AG04450 (cell line): ENCODE measurements around the gene DOCK3. TPM values are rescaled to one million over a fixed set of nuclear protein-coding genes. Genes with fewer than 3 reads are reported as not detected.
"Not testable (repeated sequence)": the region's sequence is repeated elsewhere in the genome, so short reads cannot be mapped to it uniquely, and the experiment has no call there.

ENCODE experiments used
- CTCF ChIA-PET: fragments of 300-600, 350-600 bp; formaldehyde crosslinking; extraction: SDS; loops from one replicate; lab custom pipeline; 2022; ENCODE audit warnings: antibody characterized with exemption, inconsistent platforms; lab: Charles Lee
- POLR2A ChIA-PET: fragments of 350-600 bp; formaldehyde crosslinking; extraction: SDS; loops from one replicate; lab custom pipeline; 2021; ENCODE audit warnings: antibody characterized with exemption, inconsistent platforms; lab: Yijun Ruan, JAX
- DNase-seq: peaks from one replicate; pipeline ENCODE4 v3.0.0-alpha.2; 2011; ENCODE audit warnings: low read depth, low spot score
- H3K27ac ChIP-seq: one replicate; pipeline ENCODE4 v1.5.1; 2012; ENCODE audit warnings: low read depth, low read length, control low read depth
- H3K27me3 ChIP-seq: one replicate; pipeline ENCODE4 v1.6.0; 2012; ENCODE audit warnings: low read length; ENCODE audit not compliant: control insufficient read depth, insufficient read depth
- H3K4me3 ChIP-seq: 2 replicates; pipeline ENCODE4 v1.5.1; 2011; ENCODE audit warnings: mild to moderate bottlenecking, low read depth, low read length, control low read depth
- H3K9me3 ChIP-seq: 2 replicates; pipeline ENCODE4 v1.5.1; 2012; ENCODE audit warnings: low read length; ENCODE audit not compliant: control insufficient read depth, insufficient read depth
- polyA plus RNA-seq: library from polyadenylated mRNA; depleted of rRNA; stranded (reverse); fragments of >200 nt; gene quantifications from 2 replicates; pipeline ENCODE4 v1.2.3, GENCODE V29; 2011
- TF ChIP-seq, protein P1 (sequence below): IDR thresholded peaks from 2 replicates; pipeline ENCODE4 v1.5.1; 2011; ENCODE audit warnings: low read depth, low read length, control low read depth, inconsistent platforms

Gene DOCK3
- polyA plus RNA-seq, 1 experiment = 0.07 TPM

DNA sequence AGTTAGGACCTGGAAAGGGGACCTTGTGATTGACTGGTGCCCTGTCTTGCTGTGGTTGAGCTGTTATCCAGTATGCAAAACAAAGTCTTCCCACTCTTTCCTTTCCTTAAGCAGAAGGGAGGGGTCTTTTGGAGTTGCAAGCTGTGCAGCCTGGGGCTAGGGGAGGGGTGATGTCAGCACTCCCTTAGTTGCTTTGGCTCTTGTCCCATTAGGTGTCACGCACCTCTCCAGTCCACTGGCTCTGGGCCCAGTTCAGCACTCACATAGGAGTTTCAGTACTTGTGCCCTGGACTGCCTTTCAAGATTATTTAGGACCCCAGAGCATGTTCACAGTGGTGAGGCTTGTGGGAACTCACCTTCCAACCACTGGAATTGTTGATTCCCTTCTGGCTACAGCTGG, 238.5 kb downstream of the DOCK3 start:
- DNase-seq = no peak
- Histone ChIP-seq H3K4me3 (no peak overlapping the region), H3K9me3 (no peaks in the 10 kb centered on the region), H3K27ac (no peak overlapping the region), H3K27me3 (no peaks in the 10 kb centered on the region)
- TF ChIP-seq, protein P1, sequence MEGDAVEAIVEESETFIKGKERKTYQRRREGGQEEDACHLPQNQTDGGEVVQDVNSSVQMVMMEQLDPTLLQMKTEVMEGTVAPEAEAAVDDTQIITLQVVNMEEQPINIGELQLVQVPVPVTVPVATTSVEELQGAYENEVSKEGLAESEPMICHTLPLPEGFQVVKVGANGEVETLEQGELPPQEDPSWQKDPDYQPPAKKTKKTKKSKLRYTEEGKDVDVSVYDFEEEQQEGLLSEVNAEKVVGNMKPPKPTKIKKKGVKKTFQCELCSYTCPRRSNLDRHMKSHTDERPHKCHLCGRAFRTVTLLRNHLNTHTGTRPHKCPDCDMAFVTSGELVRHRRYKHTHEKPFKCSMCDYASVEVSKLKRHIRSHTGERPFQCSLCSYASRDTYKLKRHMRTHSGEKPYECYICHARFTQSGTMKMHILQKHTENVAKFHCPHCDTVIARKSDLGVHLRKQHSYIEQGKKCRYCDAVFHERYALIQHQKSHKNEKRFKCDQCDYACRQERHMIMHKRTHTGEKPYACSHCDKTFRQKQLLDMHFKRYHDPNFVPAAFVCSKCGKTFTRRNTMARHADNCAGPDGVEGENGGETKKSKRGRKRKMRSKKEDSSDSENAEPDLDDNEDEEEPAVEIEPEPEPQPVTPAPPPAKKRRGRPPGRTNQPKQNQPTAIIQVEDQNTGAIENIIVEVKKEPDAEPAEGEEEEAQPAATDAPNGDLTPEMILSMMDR = no peak
- POLR2A ChIA-PET = no interaction called here
- CTCF ChIA-PET = no interaction called here

DNA sequence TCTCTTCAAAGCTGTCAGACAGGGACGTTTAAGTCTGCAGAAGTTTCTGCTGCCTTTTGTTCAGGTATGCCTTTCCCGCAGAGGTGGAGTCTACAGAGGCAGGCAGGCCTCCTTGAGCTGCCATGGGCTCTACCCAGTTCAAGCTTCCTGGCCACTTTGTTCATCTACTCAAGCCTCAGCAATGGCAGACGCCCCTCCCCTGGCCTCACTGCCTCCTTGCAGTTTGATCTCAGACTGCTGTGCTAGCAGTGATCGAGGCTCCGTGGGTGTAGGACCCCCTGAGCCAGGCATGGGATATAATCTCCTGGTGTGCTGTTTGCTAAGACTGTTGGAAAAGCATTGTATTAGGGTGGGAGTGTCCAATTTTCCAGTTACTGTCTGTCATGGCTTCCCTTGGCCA, 247.3 kb downstream of the DOCK3 start:
- CTCF ChIA-PET, POLR2A ChIA-PET, DNase-seq: not testable (repeated sequence)

DNA sequence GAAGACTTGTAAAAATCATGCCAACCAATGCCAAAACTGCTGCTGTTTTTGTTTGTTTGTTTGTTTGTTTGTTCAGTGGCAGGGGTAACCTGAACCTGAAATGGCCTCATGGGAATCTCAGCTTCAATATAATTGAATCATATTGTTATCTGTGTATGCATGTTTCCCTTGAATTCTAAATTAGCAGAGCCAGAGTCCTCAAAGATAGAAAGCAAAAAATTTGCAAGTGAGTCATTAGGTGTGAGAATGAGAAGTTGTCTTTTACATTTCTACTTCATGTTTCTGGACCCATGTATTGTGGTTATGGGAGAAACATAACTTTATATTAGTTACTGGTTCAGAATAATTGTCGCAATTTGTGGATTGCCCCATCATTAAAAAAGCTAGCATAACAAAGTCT, 249.2 kb downstream of the DOCK3 start:
- CTCF ChIA-PET = interaction anchor here (0.7 kb wide), 1 partner anchor 383 kb away, joined by 3 read pairs; no protein-coding TSS in a partner anchor

More for the DNA sequence above, 247.3 kb downstream of the DOCK3 start:
- H3K4me3 ChIP-seq, H3K27ac ChIP-seq, H3K27me3 ChIP-seq, H3K9me3 ChIP-seq: not testable (repeated sequence)

DNA sequence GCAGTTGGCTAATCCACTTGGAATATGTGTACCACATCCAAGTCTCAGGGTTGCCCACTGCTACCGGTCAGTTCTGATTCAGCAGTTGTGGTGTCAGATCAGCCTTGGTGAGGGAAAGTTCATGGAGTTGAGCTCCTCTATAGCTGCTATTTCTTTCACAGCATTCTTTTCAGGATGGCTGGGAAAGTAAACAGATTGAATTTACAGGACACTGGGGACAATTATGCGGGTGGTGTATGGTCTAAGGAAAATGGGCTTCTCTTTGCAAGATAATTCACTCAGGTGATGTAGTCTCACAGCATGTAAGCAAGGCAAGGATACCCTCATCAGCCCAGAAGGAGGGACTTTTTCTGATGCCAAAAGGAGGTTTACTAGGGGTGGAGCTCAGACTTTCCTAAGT, 249.9 kb downstream of the DOCK3 start:
- TF ChIP-seq, protein P1 = no peak
- ChIA-PET CTCF (interaction anchor here (0.7 kb wide), 1 partner anchor 382 kb away, joined by 3 read pairs; no protein-coding TSS in a partner anchor), POLR2A (no interaction called here)
- Histone ChIP-seq H3K27me3 (no peaks in the 10 kb centered on the region), H3K4me3 (no peak overlapping the region), H3K27ac (no peak overlapping the region), H3K9me3 (no peaks in the 10 kb centered on the region; the same call in 1 of the 2 replicates)
- no peak for DNase-seq

More for the DNA sequence above, 249.2 kb downstream of the DOCK3 start:
- H3K9me3 ChIP-seq = no peaks in the 10 kb centered on the region; the same call in 1 of the 2 replicates
- POLR2A ChIA-PET = no interaction called here
- H3K4me3 ChIP-seq = no peak overlapping the region
- H3K27ac ChIP-seq = no peak overlapping the region
- DNase-seq = no peak
- H3K27me3 ChIP-seq = no peaks in the 10 kb centered on the region
- TF ChIP-seq, protein P1 = no peak

DNA sequence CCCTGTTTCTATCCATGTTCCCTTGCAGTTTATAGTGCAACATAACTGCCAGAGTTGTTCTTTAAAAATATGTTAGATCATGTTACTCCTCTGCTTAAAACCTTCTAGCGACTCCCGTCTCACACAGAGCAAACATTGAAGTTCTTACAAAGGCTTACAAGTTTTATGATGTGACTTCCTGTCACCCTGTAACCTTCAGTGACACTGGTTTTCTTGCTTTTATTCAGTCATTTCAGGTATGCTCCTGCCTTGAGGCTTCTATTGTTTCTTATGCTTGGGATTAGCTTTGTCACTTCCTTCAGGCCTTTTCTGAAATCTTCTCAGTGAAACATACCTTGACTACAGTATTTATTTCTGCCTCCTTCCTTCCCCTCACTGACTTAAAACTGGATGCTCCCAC, 252.1 kb downstream of the DOCK3 start:
- no peak for DNase-seq
- Histone ChIP-seq H3K4me3 (no peak overlapping the region), H3K27me3 (no peaks in the 10 kb centered on the region), H3K27ac (no peak overlapping the region), H3K9me3 (no peaks in the 10 kb centered on the region; the same call in 1 of the 2 replicates)
- TF ChIP-seq, protein P1 = no peak
- CTCF ChIA-PET = no interaction called here
- POLR2A ChIA-PET = no interaction called here
